Renal cortex interstitium (tissue), 11 donors: ENCODE data around the gene SCIMP. TPM values are rescaled to one million over a fixed set of nuclear protein-coding genes. Genes with fewer than 3 reads are reported as not detected.
"Not testable (repeated sequence)": the region's sequence is repeated elsewhere in the genome, so short reads cannot be mapped to it uniquely, and the experiment has no call there.

Experiments
- DNase-seq, 11 donors: peaks; one replicate each; pipeline ENCODE4 v3.0.0-alpha.2; 2013; ENCODE audit warnings: low read depth in 9 of 11, low spot score in 4 of 11; ENCODE audit errors: extremely low read depth in 1 of 11
- polyA plus RNA-seq, 3 donors: library from polyadenylated mRNA; unstranded; fragments of 120-200 nt; gene quantifications; one replicate each; pipeline ENCODE4 v1.2.1, GENCODE V29; 2013; ENCODE audit not compliant: insufficient read length in 3 of 3

SCIMP gene
- polyA plus RNA-seq, 3 donors: 1.1 to 2.8 (median 1.3) TPM

- peak in 1 of 11 donors; percentile 16 for DNase-seq
These were observed 33.6 kb downstream of the SCIMP start for GRCh38 chr17:5201011-5201410.

GRCh38 chr17:5200360-5200759, 34.3 kb downstream of the SCIMP start:
- DNase-seq: no peak

GRCh38 chr17:5198472-5198871, 36.2 kb downstream of the SCIMP start:
- no peak for DNase-seq

GRCh38 chr17:5194346-5194745, 40.3 kb downstream of the SCIMP start:
- no peak for DNase-seq

GRCh38 chr17:5191541-5192417, 42.9 kb downstream of the SCIMP start, which contains the start of gene ZNF594:
ZNF594 (minus strand) TSS chr17:5191868; CDS start chr17:5184256, 7,612 bp downstream.
- DNase-seq: peak; percentile 88 to 96 (median 93)

GRCh38 chr17:5184288-5184687, 50.4 kb downstream of the SCIMP start:
- no peak for DNase-seq

GRCh38 chr17:5183410-5183793, 51.3 kb downstream of the SCIMP start:
- no peak for DNase-seq

GRCh38 chr17:5182597-5183409, 51.9 kb downstream of the SCIMP start:
- DNase-seq: no peak

- no peak for DNase-seq
These were observed 53.0 kb downstream of the SCIMP start for GRCh38 chr17:5181509-5182305.

- no peak for DNase-seq
These were observed 55.7 kb downstream of the SCIMP start for GRCh38 chr17:5179003-5179402.

GRCh38 chr17:5175027-5175426, 59.6 kb downstream of the SCIMP start:
- DNase-seq: not testable (repeated sequence)

GRCh38 chr17:5165791-5166564, 68.7 kb downstream of the SCIMP start:
- DNase-seq: not testable (repeated sequence)

GRCh38 chr17:5164436-5164835, 70.2 kb downstream of the SCIMP start:
- DNase-seq: no peak

GRCh38 chr17:5161793-5162192, 72.9 kb downstream of the SCIMP start:
- DNase-seq: not testable (repeated sequence)

- not testable (repeated sequence) for DNase-seq
These were observed 74.0 kb downstream of the SCIMP start for GRCh38 chr17:5160702-5161101.
